Measurements from ENCODE around the gene PHLDB2. TPM values are rescaled to one million over a fixed set of nuclear protein-coding genes. Genes with fewer than 3 reads are reported as not detected.

Gene PHLDB2
- total RNA-seq, 1 experiment from 2014 or later, result 90.1 TPM

GRCh38 chr3:111924283-111924682 is 65.2 kb downstream of the PHLDB2 start:
- no TSS peak for BruUV-seq (replicated peaks)
- no peaks in the 10 kb centered on the region for H3F3A ChIP-seq (ENCODE audit: low read length, unreplicated experiment)
- H3K4me3 ChIP-seq (ENCODE audit: low read length), result no peak overlapping the region
- no peak overlapping the region for H2AFZ ChIP-seq (ENCODE audit: low read length)
- intact Hi-C loops (cut with micrococcal nuclease), result no loop called here
- H3K27ac ChIP-seq (ENCODE audit: low read length), result peak overlapping the region; percentile 80
- no peaks in the 10 kb centered on the region for H3K9me3 ChIP-seq (ENCODE audit: low read length)
- TF ChIP-seq EZH2 (IDR thresholded peaks at IDR 0.05; ENCODE audit: low read length, unreplicated experiment) (no peak), EZH2phosphoT487 (IDR thresholded peaks at IDR 0.05; ENCODE audit: borderline replicate concordance, low read length) (no peak)
- TF ChIP-seq, protein P1, sequence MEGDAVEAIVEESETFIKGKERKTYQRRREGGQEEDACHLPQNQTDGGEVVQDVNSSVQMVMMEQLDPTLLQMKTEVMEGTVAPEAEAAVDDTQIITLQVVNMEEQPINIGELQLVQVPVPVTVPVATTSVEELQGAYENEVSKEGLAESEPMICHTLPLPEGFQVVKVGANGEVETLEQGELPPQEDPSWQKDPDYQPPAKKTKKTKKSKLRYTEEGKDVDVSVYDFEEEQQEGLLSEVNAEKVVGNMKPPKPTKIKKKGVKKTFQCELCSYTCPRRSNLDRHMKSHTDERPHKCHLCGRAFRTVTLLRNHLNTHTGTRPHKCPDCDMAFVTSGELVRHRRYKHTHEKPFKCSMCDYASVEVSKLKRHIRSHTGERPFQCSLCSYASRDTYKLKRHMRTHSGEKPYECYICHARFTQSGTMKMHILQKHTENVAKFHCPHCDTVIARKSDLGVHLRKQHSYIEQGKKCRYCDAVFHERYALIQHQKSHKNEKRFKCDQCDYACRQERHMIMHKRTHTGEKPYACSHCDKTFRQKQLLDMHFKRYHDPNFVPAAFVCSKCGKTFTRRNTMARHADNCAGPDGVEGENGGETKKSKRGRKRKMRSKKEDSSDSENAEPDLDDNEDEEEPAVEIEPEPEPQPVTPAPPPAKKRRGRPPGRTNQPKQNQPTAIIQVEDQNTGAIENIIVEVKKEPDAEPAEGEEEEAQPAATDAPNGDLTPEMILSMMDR (conservative IDR thresholded peaks at IDR 0.05; ENCODE audit: low read depth, low read length), result no peak
- no peaks in the 10 kb centered on the region for H3K9me2 ChIP-seq (replicated peaks; ENCODE audit: low read length)
- peaks cover 63% of the 10 kb centered on the region for H3K79me2 ChIP-seq (ENCODE audit: low read length)
- peak overlapping the region; percentile 26 for H3K9ac ChIP-seq (ENCODE audit: low read length)
- peaks cover 62% of the 10 kb centered on the region for H3K4me1 ChIP-seq (ENCODE audit: insufficient read depth, low read length)
- no peaks in the 10 kb centered on the region for H3K27me3 ChIP-seq (ENCODE audit: low read length)
- POLR2A ChIA-PET (ENCODE audit: unreplicated experiment), result interaction anchor here (0.6 kb wide), 1 partner anchor 32 kb away, joined by 4 read pairs; no protein-coding TSS in a partner anchor
- ATAC-seq (no peak), DNase-seq (peak; percentile 73)
- peaks cover 71% of the 10 kb centered on the region for H3K36me3 ChIP-seq (ENCODE audit: low read depth, low read length)
- no peaks in the 10 kb centered on the region for H4K20me1 ChIP-seq (ENCODE audit: low read length)
- CTCF ChIA-PET, result no interaction called here
- H3K4me2 ChIP-seq (ENCODE audit: low read length), result peak overlapping the region; percentile 42

GRCh38 chr3:111926266-111926676 is 67.2 kb downstream of the PHLDB2 start:
- peak; percentile 78 for DNase-seq
- H3K27ac ChIP-seq (ENCODE audit: low read length), result peak overlapping the region; percentile 8
- intact Hi-C loops (cut with micrococcal nuclease), result no loop called here

DNA sequence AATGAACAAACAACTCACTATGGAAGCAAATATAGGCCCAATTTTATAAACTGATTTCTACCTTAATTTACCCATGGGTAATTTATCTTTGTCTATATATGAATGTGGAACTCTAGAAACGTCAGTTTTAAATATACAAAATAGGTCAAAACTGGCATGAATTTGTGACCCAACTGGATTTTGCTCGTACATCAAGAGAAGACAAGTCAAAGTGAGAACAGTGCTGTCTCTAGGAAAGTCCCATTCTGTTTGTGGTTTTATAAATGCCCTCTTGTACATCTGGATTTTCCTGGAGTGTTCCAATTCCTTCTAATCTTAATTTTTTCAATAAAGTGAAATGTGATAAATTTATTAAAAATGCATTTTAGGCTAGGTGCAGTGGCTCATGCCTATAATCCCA is 69.5 kb downstream of the PHLDB2 start:
- H3K79me2 ChIP-seq (ENCODE audit: low read length), result peaks cover 61% of the 10 kb centered on the region
- H3K9me2 ChIP-seq (replicated peaks; ENCODE audit: low read length), result no peaks in the 10 kb centered on the region
- H3K4me3 ChIP-seq (ENCODE audit: low read length), result no peak overlapping the region
- no TSS peak for BruUV-seq (replicated peaks)
- H3K36me3 ChIP-seq (ENCODE audit: low read depth, low read length), result peaks cover 73% of the 10 kb centered on the region
- H3K27me3 ChIP-seq (ENCODE audit: low read length), result no peaks in the 10 kb centered on the region
- no peak overlapping the region for H3K27ac ChIP-seq (ENCODE audit: low read length)
- no peaks in the 10 kb centered on the region for H3K9me3 ChIP-seq (ENCODE audit: low read length)
- H3K9ac ChIP-seq (ENCODE audit: low read length), result no peak overlapping the region
- no peak overlapping the region for H3K4me2 ChIP-seq (ENCODE audit: low read length)
- no peak for ATAC-seq
- peaks cover 33% of the 10 kb centered on the region for H3K4me1 ChIP-seq (ENCODE audit: insufficient read depth, low read length)
- ChIA-PET CTCF (no interaction called here), POLR2A (ENCODE audit: unreplicated experiment) (no interaction called here)
- DNase-seq, result no peak
- intact Hi-C loops (cut with micrococcal nuclease), result no loop called here
- H4K20me1 ChIP-seq (ENCODE audit: low read length), result no peaks in the 10 kb centered on the region
- no peak overlapping the region for H2AFZ ChIP-seq (ENCODE audit: low read length)
- H3F3A ChIP-seq (ENCODE audit: low read length, unreplicated experiment), result no peaks in the 10 kb centered on the region
- TF ChIP-seq, protein P1 (conservative IDR thresholded peaks at IDR 0.05; ENCODE audit: low read depth, low read length), result no peak
- no peak for TF ChIP-seq EZH2phosphoT487 (IDR thresholded peaks at IDR 0.05; ENCODE audit: borderline replicate concordance, low read length)
- no peak for TF ChIP-seq EZH2 (IDR thresholded peaks at IDR 0.05; ENCODE audit: low read length, unreplicated experiment)

More at GRCh38 chr3:111926266-111926676, 67.2 kb downstream of the PHLDB2 start:
- ATAC-seq, result peak; percentile 85
- Histone ChIP-seq H3K4me2 (ENCODE audit: low read length) (no peak overlapping the region; the same call in 1 of the 2 replicates), H3K9ac (ENCODE audit: low read length) (no peak overlapping the region), H3K9me3 (ENCODE audit: low read length) (no peaks in the 10 kb centered on the region), H3K4me3 (ENCODE audit: low read length) (no peak overlapping the region), H3K36me3 (ENCODE audit: low read depth, low read length) (peaks cover 61% of the 10 kb centered on the region), H2AFZ (ENCODE audit: low read length) (no peak overlapping the region), H4K20me1 (ENCODE audit: low read length) (no peaks in the 10 kb centered on the region), H3K4me1 (ENCODE audit: insufficient read depth, low read length) (peaks cover 48% of the 10 kb centered on the region), H3K9me2 (replicated peaks; ENCODE audit: low read length) (no peaks in the 10 kb centered on the region), H3K27me3 (ENCODE audit: low read length) (no peaks in the 10 kb centered on the region), H3F3A (ENCODE audit: low read length, unreplicated experiment) (no peaks in the 10 kb centered on the region), H3K79me2 (ENCODE audit: low read length) (peaks cover 65% of the 10 kb centered on the region)
- POLR2A ChIA-PET (ENCODE audit: unreplicated experiment), result no interaction called here
- no TSS peak for BruUV-seq (replicated peaks)
- no peak for TF ChIP-seq EZH2phosphoT487 (IDR thresholded peaks at IDR 0.05; ENCODE audit: borderline replicate concordance, low read length)
- no peak for TF ChIP-seq EZH2 (IDR thresholded peaks at IDR 0.05; ENCODE audit: low read length, unreplicated experiment)
- TF ChIP-seq, protein P1 (conservative IDR thresholded peaks at IDR 0.05; ENCODE audit: low read depth, low read length), result no peak
- CTCF ChIA-PET, result no interaction called here

Measured in PC-3 (cell line).